Lower leg skin (tissue), 4 donors: ENCODE measurements around the gene KISS1R. TPM values are rescaled to one million over a fixed set of nuclear protein-coding genes. Genes with fewer than 3 reads are reported as not detected.

ENCODE experiments used
- DNase-seq, 2 donors: peaks; one replicate each; pipeline ENCODE4 v3.0.0-alpha.2; 2019; ENCODE audit warnings: low spot score in 2 of 2
- H3K4me3 ChIP-seq: fragments of 200-600 bp; sonication (generic); 2 replicates; pipeline ENCODE4 v1.5.1; 2017; ENCODE audit warnings: mild to moderate bottlenecking, low read depth; ENCODE audit not compliant: poor library complexity, severe bottlenecking
- POLR2A ChIP-seq, 2 donors: fragments of 450-650 bp; IDR thresholded peaks; one replicate each; pipeline ENCODE4 v1.6.1; 2016 to 2017; ENCODE audit warnings: antibody characterized with exemption in 2 of 2, mild to moderate bottlenecking in 1 of 2, moderate library complexity in 1 of 2
- WGBS, 2 donors: methylation state at CpG; one replicate each; pipeline ENCODE4 v1.1.5; 2018; 5-methylcytosine and 5-hydroxymethylcytosine counted together
- intact Hi-C: fragments of 100-400 bp; cut with DNase I; formaldehyde crosslinking; loops from one replicate; pipeline ENCODE4 v1.15.0; 2023; ENCODE audit warnings: low total_unique reads
- total RNA-seq, 4 donors: library from RNA; depleted of rRNA; stranded (reverse); fragments of >200 nt; gene quantifications; one replicate each; pipeline ENCODE4 v1.1.0, GENCODE V29; 2016
- TF ChIP-seq, protein P1 (sequence below), 3 donors: fragments of 450-650 bp; IDR thresholded peaks; one replicate each; pipeline ENCODE4 v1.5.1; 2016; ENCODE audit warnings: antibody characterized with exemption in 3 of 3, mild to moderate bottlenecking in 3 of 3, moderate library complexity in 2 of 3

The KISS1R gene
- total RNA-seq, 4 donors from 2014 or later: 0.88 to 3.5 TPM; not detected in 2

DNA sequence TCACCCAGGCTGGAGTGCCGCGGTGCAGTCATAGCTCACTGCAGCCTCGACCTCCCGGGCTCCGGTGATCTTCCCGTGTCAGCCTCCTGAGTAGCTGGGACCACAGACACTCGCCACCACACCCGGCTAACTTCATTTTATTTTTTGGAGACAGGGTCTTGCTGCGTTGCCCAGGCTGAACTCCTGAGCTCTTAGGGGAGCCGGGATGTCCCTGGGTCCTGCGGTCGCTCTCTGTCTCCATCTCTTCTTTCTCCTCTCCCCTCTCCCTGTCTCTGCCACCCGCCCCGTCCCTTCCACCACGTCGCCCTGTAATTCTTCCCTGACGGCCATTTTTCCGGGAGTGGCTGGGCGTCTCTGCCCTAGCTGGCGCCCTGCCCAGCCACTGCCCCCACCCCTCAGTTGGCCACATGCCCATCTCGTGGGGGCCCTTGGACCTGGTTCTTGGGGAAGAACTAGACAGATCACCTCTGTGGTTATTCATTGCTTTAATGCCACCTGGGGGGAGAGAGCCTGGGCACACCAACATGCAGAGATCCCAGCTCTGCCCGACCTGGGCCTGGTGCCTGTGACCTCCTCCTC, 27.6 kb downstream of the KISS1R start:
- WGBS, 2 donors: 42 to 62% methylated on average over 21 to 22 of the region's 22 CpGs
- intact Hi-C loops: no loop called here
- no peak for DNase-seq
- TF ChIP-seq, protein P1, sequence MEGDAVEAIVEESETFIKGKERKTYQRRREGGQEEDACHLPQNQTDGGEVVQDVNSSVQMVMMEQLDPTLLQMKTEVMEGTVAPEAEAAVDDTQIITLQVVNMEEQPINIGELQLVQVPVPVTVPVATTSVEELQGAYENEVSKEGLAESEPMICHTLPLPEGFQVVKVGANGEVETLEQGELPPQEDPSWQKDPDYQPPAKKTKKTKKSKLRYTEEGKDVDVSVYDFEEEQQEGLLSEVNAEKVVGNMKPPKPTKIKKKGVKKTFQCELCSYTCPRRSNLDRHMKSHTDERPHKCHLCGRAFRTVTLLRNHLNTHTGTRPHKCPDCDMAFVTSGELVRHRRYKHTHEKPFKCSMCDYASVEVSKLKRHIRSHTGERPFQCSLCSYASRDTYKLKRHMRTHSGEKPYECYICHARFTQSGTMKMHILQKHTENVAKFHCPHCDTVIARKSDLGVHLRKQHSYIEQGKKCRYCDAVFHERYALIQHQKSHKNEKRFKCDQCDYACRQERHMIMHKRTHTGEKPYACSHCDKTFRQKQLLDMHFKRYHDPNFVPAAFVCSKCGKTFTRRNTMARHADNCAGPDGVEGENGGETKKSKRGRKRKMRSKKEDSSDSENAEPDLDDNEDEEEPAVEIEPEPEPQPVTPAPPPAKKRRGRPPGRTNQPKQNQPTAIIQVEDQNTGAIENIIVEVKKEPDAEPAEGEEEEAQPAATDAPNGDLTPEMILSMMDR (IDR thresholded peaks at IDR 0.05): no peak
- H3K4me3 ChIP-seq: no peak overlapping the region

DNA sequence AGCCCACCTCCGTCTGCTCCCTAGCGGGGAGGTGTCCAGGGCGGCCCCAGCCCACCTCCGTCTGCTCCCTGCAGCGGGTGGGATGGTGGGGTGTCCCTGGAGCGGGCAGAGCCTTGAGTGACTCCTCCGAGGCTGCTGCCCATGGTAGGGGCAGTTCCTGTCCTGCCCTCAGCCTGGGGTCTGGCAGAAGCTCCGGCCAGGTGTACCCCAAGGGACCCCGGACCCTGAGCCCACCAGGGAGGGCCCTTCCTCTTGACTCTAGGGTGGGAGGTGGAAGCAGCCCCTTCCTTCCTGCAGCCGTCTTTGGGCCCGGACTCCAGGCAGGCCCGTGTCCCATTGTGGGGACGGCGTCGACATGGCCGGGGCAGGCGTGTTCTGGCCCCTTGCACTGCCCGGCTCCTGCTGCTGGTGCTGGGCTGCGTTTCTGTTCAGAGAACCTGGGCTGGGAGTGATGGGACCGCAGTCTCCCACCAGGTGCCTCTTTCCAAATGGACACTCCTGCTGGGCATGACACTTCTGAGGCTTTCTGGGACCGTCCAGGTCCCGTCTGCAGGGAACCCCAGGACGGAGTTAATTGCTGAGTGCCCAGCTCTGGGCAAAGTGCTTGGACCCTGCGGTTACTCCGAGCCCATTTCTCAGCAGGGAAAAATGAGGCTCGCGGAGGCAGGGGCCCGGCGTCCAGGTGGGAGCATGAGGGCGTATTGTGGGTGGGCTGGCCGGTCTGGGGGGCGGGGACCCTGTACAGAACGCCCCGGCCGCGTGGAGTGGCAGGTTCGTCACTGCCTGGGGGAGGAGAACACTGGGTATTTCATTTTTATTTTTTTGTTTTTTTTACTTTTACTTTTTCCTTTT, 28.5 kb downstream of the KISS1R start:
- H3K4me3 ChIP-seq: no peak overlapping the region
- DNase-seq: no peak
- TF ChIP-seq POLR2A (IDR thresholded peaks at IDR 0.05): no peak
- TF ChIP-seq, protein P1 (IDR thresholded peaks at IDR 0.05): no peak
- 85 to 92% methylated on average over 20 to 34 of the region's 37 CpGs for WGBS, 2 donors
- intact Hi-C loops: no loop called here

DNA sequence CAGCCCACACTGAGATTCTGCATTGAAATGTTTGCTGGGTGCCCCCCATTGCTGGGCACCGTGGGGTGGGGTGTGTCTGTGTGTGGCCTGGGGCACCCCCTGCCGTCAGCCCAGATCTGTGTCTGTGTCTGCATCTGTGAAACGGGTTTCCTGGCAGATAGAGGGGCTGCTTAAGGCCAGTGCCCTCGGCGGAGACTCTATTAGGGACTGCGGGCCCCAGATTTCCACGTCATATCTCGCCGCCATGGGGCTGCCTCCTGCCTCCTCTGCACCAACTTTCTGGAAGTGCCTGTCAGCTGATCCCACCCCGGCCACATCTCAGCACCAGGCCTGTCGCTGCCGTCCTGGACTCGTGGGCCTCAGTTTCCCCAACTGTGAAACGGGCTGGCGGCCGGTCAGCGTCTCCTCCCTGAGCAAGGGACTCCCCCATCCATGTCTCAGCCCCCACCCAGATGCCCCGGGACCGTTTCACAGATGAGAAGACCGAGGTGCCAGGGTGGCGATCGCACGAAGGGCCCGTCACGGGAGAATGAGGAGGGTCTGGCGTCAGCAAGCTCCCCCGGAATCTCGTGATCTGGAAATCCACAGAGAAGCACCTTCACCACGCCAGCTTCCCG, 30.1 kb downstream of the KISS1R start:
- no peak for TF ChIP-seq POLR2A (IDR thresholded peaks at IDR 0.05)
- TF ChIP-seq, protein P1 (IDR thresholded peaks at IDR 0.05): no peak
- intact Hi-C loops: no loop called here
- no peak overlapping the region for H3K4me3 ChIP-seq
- 86 to 90% methylated on average over 30 of the region's 30 CpGs for WGBS, 2 donors
- no peak for DNase-seq

DNA sequence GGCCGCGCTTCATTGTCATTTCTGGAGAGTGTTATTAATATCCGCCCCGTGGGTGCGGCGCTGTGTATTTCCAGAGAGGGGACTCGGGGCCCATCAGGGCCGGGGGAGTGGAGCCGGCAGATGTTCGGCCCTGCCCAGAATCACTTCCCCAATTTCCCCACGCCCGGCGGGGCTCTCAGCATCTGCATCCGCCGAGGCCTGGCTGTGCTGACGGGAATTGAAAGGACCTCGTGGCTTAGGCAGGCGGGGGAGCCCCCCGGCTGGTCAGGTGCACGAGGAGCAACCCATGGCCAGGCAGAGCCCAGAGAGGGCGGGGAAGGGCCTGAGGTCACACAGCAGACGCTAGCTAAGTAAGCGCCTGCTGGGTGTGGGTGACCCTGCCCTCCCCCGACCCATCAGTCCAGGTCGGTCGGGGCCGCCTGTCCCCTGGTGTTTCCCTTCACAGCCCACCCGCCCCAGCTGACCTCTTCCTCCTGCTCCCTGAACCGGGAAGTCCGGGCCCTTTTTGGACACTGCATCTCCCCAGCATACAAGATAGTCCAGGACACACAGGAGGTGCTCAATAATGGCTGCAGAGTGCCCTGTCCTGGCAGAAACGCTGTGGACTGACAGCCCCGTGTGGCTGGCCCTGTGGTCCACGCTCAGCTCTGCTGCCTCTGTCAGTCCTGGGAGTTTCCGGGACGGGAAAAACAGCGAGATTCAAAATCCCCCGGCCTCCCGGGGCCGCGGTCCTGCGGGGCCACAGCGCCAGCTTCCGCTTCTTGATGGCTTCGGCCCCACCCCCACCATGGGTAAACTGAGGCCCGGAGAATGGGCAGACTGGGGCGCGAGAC, 30.8 kb downstream of the KISS1R start:
- intact Hi-C loops: no loop called here
- no peak overlapping the region for H3K4me3 ChIP-seq
- DNase-seq: peak; percentile 66 to 93
- TF ChIP-seq POLR2A (IDR thresholded peaks at IDR 0.05): no peak
- TF ChIP-seq, protein P1 (IDR thresholded peaks at IDR 0.05): no peak
- 84 to 87% methylated on average over 44 to 47 of the region's 47 CpGs for WGBS, 2 donors

DNA sequence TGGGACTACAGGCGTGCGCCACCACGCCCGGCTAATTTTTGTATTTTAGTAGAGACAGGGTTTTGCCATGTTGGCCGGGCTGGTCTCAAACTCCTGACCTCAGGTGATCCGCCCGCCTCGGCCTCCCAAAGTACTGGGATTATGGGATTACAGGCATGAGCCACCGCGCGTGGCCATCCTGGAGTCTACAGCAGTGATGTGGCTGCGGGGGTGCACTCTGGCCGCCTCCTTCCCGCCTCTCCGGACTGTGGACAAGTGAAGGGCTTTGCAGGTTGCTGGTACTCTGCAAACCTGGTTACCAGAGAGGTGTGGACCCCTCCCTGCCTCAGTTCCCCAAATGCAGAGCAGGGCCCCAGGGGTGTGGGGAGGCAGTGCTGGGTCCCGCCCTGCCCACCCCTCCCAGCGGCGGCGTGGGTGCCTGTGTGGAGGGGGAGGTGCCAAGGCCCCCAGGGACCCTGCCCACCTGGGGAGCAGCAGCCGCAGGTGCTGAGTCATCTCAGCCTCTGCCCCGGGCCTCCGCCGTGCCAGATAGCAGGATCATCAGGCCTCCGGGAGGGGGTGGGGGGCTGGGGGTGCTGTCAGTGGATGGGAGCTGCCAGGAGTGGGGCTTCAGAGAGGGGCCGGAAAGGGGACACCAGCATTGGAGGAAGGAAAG, 31.8 kb downstream of the KISS1R start:
- WGBS, 2 donors: 89 to 99% methylated on average over 13 to 15 of the region's 25 CpGs
- no peak for DNase-seq
- no peak overlapping the region for H3K4me3 ChIP-seq
- intact Hi-C loops: no loop called here
- no peak for TF ChIP-seq POLR2A (IDR thresholded peaks at IDR 0.05)
- TF ChIP-seq, protein P1 (IDR thresholded peaks at IDR 0.05): no peak
